ENCODE measurements around the gene RGL4.

- TF ChIP-seq CTCF (IDR thresholded peaks at IDR 0.05 in 4 of 5, conservative IDR thresholded peaks at IDR 0.05 in 1 of 5) (no peak), POLR2A (IDR thresholded peaks at IDR 0.05) (no peak)
Measured at GRCh38 chr22:23695571-23696325, 4.9 kb downstream of the RGL4 start.
